Left colon (tissue), 2 donors: Measurements from ENCODE around the gene ASPN. TPM values are rescaled to one million over a fixed set of nuclear protein-coding genes. Genes with fewer than 3 reads are reported as not detected.
A peak's percentile ranks its signal among the peaks of the same experiment; 100 is the strongest.

Experiments
- ATAC-seq: fragments of 200-7000 bp; cut with Tn5 transposase; one replicate; pipeline ENCODE4 v1.9.1; 2020; ENCODE audit warnings: mild to moderate bottlenecking, moderate library complexity
- DNase-seq, 2 donors: peaks; one replicate each; pipeline ENCODE4 v3.0.0-alpha.2; 2020
- intact Hi-C, 2 donors: fragments of 100-400 bp; cut with DNase I in 1 of 2; cut with micrococcal nuclease in 1 of 2; formaldehyde crosslinking; loops; one replicate each; pipeline versions ENCODE4 v1.11.2 to v1.14.0; 2022; cut with DNase I, micrococcal nuclease
- long read RNA-seq: library from polyadenylated mRNA; unstranded; transcript quantifications from one replicate; pipeline ENCODE4 v2.0.0, GENCODE V29; 2021
- total RNA-seq, 2 donors: library from RNA; stranded (reverse); fragmentation: NEBNext Ultra II Directional; extraction: Animal tissue kit (Norgen Biotek cat#: 25700); gene quantifications; one replicate each; pipeline ENCODE4 v1.2.1, GENCODE V29; 2021
- donor health status: DM: no; HTN: no; CAD: no.
- donor health status: DM: yes; HTN: yes; CAD: no.

ASPN gene
- 1 to 10 TPM in 1 of 2 donors, under 1 TPM in 1; 0.46 to 4.0 TPM for total RNA-seq
- long read RNA-seq: 0 reads

GRCh38 chr9:92482329-92482728, at the start of gene ASPN:
TSS of gene ASPN (minus strand) at chr9:92482506.
- no peak for ATAC-seq
- intact Hi-C loops: no loop called here
- DNase-seq: no peak

- intact Hi-C loops: no loop called here
- ATAC-seq: no peak
Observed at GRCh38 chr9:92530893-92531292, 48.6 kb upstream of the ASPN start.

GRCh38 chr9:92529124-92529523, 46.8 kb upstream of the ASPN start:
- intact Hi-C loops: no loop called here
- no peak for ATAC-seq
- DNase-seq: no peak

More at GRCh38 chr9:92530893-92531292, 48.6 kb upstream of the ASPN start:
- DNase-seq: no peak

- DNase-seq: no peak
- intact Hi-C loops: no loop called here
- ATAC-seq: no peak
Observed at GRCh38 chr9:92528522-92528849, 46.2 kb upstream of the ASPN start.

- intact Hi-C loops: no loop called here
- DNase-seq (no peak), ATAC-seq (no peak)
Observed at GRCh38 chr9:92527832-92528521, 45.7 kb upstream of the ASPN start.

GRCh38 chr9:92527291-92527828, 45.1 kb upstream of the ASPN start:
- DNase-seq: no peak
- no peak for ATAC-seq
- intact Hi-C loops: no loop called here

- DNase-seq (no peak), ATAC-seq (no peak)
- intact Hi-C loops: no loop called here
Observed at GRCh38 chr9:92525306-92525705, 43.0 kb upstream of the ASPN start.

- no peak for DNase-seq
- intact Hi-C loops: no loop called here
- ATAC-seq: no peak
Observed at GRCh38 chr9:92524881-92525280, 42.6 kb upstream of the ASPN start.

- DNase-seq (no peak), ATAC-seq (no peak)
- intact Hi-C loops: no loop called here
Observed at GRCh38 chr9:92522983-92523970, 41.0 kb upstream of the ASPN start.

- ATAC-seq (no peak), DNase-seq (no peak)
- intact Hi-C loops: no loop called here
Observed at GRCh38 chr9:92520837-92521236, 38.5 kb upstream of the ASPN start.

- intact Hi-C loops: no loop called here
- ATAC-seq (no peak), DNase-seq (no peak)
Observed at GRCh38 chr9:92518199-92518598, 35.9 kb upstream of the ASPN start.

- intact Hi-C loops: no loop called here
- no peak for DNase-seq
- ATAC-seq: no peak
Observed at GRCh38 chr9:92517046-92517445, 34.7 kb upstream of the ASPN start.

- DNase-seq (no peak), ATAC-seq (no peak)
- intact Hi-C loops: no loop called here
Observed at GRCh38 chr9:92516521-92516920, 34.2 kb upstream of the ASPN start.

- DNase-seq (no peak), ATAC-seq (no peak)
- intact Hi-C loops: no loop called here
Observed at GRCh38 chr9:92514635-92515034, 32.3 kb upstream of the ASPN start.

GRCh38 chr9:92513349-92513748, 31.0 kb upstream of the ASPN start:
- ATAC-seq: no peak
- intact Hi-C loops: no loop called here
- DNase-seq: no peak

- DNase-seq (no peak), ATAC-seq (peak; percentile 95)
- intact Hi-C loops: no loop called here
Observed at GRCh38 chr9:92512622-92513021, 30.3 kb upstream of the ASPN start.

GRCh38 chr9:92510747-92511146, 28.4 kb upstream of the ASPN start:
- intact Hi-C loops: no loop called here
- ATAC-seq (no peak), DNase-seq (no peak)

GRCh38 chr9:92509050-92509449, 26.7 kb upstream of the ASPN start:
- intact Hi-C loops: no loop called here
- ATAC-seq (no peak), DNase-seq (no peak)

- ATAC-seq (peak; percentile 20), DNase-seq (no peak)
- intact Hi-C loops: no loop called here
Observed at GRCh38 chr9:92508018-92508820, 25.9 kb upstream of the ASPN start.
